Measurements from ENCODE around the gene KAZN.

Gene KAZN

GRCh38 chr1:15100880-15101760 lies 502.6 kb downstream of the KAZN start:
- no peak for DNase-seq

DNA sequence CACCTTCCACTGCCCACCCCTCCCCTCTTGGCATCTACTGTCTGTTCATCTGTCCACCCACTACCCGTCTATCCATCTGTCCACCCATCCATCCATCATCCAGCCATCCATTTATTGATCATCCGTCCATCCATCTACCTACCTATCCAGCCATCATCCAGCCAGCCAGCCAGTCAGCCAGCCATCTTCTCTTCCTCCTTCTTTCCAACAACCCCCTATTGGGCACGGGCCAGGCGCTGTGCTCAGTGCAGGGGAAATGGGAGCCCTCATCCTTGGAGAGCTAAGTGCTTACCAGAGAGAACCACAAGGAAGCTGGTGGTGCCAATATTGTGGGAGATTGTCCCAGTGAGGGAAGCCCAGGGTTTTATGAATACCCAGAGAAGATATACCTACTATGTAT lies 503.3 kb downstream of the KAZN start:
- DNase-seq = no peak

DNA sequence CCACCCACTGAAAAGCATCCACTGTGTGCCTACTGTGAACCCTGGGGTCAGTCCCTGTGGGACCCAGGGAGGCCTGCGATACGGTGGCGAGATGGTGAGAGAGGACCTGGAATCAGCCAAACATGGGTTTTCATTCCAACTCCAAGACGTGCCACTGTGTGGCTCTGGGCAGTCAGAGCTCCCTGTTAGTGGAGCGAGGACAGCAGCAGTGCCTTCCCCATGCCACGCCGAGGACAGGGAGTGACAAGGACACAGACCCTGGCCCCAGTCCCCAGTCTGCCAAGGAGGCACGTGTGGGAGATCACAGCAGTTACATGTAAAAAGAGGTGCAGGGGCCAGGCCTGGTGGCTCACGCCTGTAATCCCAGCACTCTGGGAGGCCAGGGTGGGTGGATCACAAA lies 504.2 kb downstream of the KAZN start:
- no peak for DNase-seq

DNA sequence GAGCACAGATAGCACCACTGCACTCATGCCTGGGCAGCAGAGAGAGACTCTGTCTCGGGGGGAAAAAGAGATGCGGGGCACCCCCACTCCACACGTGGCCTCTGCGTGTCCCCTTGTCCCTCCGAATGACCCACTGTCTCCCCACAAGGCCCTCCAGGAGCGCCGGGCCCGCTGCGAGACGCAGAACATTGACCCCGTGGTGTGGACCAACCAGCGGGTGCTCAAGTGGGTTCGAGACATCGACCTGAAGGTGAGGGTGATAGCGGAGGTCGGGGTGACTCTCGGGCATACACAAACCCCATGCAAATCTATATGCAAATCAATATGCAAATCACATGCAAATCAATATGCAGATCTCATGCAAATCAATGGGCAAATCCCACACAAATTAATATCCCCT lies 504.7 kb downstream of the KAZN start:
- DNase-seq = no peak

GRCh38 chr1:15103906-15104305 lies 505.4 kb downstream of the KAZN start:
- no peak for DNase-seq

GRCh38 chr1:15104768-15105167 lies 506.3 kb downstream of the KAZN start:
- DNase-seq = no peak

DNA sequence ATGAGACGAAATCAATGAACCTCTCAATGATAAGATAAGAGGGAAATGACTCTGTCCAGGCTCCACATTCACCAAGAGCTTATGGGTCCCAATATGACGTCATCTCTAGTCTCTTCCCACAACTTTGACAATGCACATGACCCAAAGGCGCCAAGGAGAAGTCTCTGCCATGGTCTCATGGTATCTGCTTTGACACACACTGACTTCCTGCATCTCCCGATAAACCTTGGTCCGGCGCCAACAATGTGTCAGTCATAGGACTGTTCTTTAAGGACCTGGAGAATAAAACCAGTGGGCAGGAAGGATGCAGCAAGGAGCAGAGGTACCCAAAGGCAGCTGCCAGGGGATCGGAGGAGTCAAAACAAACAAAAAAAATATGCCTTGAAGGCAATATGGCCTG lies 508.1 kb downstream of the KAZN start:
- no peak for DNase-seq

GRCh38 chr1:15107058-15107687 lies 508.7 kb downstream of the KAZN start:
- no peak for DNase-seq

DNA sequence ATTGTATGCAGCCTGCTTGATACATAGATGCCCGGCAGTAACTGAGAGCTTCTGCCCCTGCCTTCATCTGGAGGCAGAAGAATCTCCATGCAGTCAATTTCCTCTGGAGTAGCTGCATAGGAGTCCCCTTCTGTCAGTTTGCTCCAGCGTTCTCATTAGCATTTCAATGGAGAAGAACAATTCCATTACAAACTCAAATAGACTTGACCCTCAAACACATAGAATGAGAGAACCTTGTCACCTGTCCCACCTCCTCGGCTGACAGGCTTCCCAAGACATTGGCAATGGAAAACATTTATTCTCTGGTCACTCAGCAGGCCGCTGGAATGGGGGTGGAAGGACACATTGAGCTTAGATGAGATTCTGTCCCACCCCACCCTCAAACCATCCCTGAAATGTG lies 509.4 kb downstream of the KAZN start:
- DNase-seq = no peak

GRCh38 chr1:15110128-15110866 lies 511.8 kb downstream of the KAZN start:
- no peak for DNase-seq

DNA sequence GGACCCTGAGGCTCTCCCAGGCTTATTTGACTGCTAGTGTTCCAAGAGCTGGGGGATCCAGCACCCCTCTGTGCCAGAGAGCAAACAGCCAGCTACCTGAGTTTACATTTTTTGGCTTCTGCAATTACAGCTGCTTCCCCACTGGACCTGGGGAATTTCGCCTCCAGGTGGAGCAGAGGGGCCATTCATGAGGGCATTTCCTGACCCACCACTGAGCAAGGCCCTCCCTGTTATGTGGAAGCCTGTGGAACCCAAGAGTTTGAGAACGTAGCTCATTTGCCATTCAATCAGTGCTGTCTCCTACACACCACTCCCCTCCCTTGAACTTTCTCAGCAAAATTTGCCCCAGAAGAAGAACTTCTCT lies 512.4 kb downstream of the KAZN start:
- DNase-seq = no peak

GRCh38 chr1:15113146-15113545 lies 514.7 kb downstream of the KAZN start:
- no peak for DNase-seq

GRCh38 chr1:15114884-15115283 lies 516.4 kb downstream of the KAZN start:
- no peak for DNase-seq

DNA sequence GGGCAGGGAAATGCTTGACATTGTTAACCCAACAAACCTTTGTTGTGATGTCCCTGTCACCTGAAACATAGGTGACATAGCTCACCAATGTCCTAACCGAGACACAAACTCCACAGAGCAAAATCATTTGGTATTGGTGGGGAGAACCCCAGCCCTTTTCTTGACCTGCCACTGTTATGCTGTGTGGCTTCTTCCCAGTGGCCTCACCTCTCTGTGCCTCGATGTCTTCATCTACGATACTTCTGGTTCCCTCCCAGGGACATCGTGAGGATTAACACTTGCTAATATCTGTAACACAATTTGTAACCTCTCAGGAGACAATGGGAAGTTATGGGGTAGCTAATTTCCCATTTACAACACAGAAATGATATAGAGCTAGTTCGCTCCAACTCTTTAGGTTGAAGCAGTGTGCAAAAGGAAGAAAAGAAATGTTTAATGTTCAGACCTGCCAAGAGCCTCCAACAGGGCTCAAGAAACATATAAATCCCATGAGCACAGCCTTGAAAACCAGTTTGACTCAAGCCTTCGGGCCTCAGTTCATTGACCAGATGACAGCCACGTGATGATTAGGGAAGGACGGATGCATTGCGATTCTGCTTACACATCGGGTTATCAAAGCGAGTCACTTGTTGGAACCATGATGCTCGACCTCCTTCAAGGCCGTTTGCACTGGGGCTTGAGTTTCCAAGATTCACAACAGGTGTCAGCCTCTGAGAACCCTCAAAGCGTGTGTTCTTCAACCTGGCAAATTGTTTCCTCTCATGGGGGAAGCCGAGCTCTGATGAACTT lies 517.3 kb downstream of the KAZN start:
- no peak for DNase-seq

GRCh38 chr1:15116966-15117365 lies 518.5 kb downstream of the KAZN start:
- no peak for DNase-seq

GRCh38 chr1:15117671-15118325 lies 519.3 kb downstream of the KAZN start:
- DNase-seq = no peak

DNA sequence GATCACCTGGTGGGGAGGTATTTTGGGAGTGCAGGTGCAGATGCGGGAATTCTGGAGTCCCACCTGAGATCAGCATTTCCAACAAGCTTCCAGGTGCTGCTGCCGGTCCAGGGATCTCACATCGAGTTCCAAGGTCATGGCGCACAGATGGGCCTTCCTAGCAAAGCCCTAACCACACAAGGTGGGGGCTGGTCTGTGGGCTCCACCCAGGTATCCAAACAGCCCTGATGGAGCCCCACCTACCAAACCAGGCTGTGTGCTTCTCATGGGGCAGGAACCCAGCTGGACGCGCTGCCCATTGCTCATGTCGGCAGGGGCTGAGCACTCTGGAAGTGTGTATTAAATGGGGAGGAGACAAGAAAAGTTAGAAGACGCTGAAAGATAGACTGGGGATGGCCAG lies 520.1 kb downstream of the KAZN start:
- DNase-seq = no peak

GRCh38 chr1:15120251-15120945 lies 521.9 kb downstream of the KAZN start:
- DNase-seq = no peak

DNA sequence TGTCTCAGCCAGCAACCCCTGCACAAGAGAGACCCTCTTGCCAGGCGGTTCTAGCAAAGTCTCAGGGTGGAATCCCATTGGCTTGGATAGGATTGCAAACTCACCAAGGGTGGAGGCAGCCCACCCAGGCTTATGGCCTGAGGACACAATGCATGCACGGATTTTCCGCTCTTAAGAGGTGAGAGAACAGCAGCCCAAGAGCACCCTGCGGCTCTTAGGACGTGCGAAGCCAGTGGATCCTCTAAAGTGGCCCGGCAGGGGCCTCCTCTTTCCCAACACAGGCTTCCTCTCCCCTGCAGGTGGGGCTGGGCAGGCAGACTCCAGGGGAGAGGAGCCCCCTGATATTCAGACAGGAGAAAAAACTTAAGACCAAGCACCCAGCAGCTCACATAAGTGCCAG lies 523.8 kb downstream of the KAZN start:
- DNase-seq = no peak

DNA sequence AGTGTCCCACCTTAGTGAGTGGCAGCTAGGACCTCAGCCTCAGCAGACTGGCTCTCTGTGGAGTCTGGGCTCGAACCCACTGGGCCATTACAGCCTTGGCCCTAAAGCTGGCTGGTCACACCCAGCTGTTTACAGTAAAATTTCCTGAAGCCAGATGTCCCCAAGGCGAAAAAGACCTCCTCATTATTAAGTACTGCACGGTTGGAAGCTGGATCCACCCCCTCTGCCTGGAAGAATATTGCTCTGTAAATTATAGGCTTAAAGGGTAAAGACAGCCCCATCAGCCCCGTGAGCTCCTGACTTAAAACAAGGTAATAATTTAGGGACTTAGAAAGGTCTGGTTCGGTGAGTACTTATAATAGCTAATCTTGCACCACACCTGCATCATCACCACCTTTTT lies 524.8 kb downstream of the KAZN start:
- no peak for DNase-seq

- DNase-seq = no peak
Observed at GRCh38 chr1:15123925-15124324, 525.4 kb downstream of the KAZN start.

All from CD4-positive, alpha-beta T cell treated with Interleukin-12 subunit alpha and Interleukin-12 subunit beta, for 1 hour (primary cell).